GM18519 (cell line): ENCODE data around the gene HHIPL1.

Experiments
- ATAC-seq: cut with Tn5 transposase; IDR thresholded peaks from one replicate; pipeline ENCODE4 v1.9.1; 2021; ENCODE audit warnings: mild to moderate bottlenecking, moderate library complexity; ENCODE audit not compliant: unreplicated experiment, low FRiP score

HHIPL1 gene

GRCh38 chr14:99725774-99726537 lies 81.0 kb downstream of the HHIPL1 start:
- no peak for ATAC-seq

GRCh38 chr14:99726538-99727095 lies 81.7 kb downstream of the HHIPL1 start:
- no peak for ATAC-seq

DNA sequence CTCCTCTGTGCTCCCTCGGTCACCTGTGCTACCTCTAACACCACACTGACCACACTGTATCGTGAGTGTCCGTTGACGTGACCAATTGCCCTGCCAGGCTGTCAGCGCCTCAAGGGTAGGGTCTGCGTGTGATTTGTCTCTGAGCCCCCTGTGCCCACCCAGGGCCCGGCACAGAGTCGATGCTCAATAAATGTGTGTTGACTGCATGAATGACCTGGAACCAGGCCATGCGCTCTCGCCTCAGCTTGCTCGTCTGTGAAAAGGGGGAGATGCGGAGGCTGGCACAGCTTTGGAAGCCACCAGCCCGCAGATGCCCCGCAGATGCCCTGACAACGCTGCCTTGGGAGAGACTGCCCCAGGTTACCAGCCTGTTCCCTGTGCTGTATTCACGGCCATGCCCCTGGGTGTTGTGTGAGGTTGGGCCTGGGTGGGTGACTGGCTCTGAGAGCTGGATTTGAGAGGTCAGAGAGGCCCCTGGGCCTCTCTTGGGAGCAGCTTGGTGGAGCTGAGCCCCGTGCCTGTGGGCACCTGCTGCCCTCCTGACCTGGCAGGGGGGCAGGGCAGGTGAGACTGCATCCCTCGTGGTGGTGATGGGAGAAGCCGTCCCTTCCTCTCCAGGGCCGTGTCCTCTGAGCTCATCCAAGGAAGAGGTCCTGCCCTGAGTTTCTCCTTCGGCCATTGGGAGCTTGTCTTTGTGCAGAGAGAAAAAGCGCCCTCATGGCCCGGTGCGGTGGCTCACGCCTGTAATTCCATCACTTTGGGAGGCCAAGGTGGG lies 82.4 kb downstream of the HHIPL1 start:
- no peak for ATAC-seq

GRCh38 chr14:99728231-99728920 lies 83.4 kb downstream of the HHIPL1 start:
- no peak for ATAC-seq

GRCh38 chr14:99728981-99729451 lies 84.1 kb downstream of the HHIPL1 start:
- no peak for ATAC-seq
